H9 (cell line): Measurements from ENCODE around the gene OXCT2. TPM values are rescaled to one million over a fixed set of nuclear protein-coding genes. Genes with fewer than 3 reads are reported as not detected.
"Not testable (repeated sequence)": the region's sequence is repeated elsewhere in the genome, so short reads cannot be mapped to it uniquely, and the experiment has no call there.

Experiments
- DNase-seq: peaks from one replicate; pipeline ENCODE4 v3.0.0-alpha.2; 2017
- H2AFZ ChIP-seq: one replicate; pipeline ENCODE4 v1.6.1; 2013; ENCODE audit warnings: mild to moderate bottlenecking, low read length, control low read depth, moderate library complexity
- H2AK5ac ChIP-seq: 2 replicates; pipeline ENCODE4 v1.6.1; 2013; ENCODE audit warnings: low read length, control low read depth, mixed read lengths; ENCODE audit not compliant: insufficient read length
- H2BK120ac ChIP-seq: one replicate; pipeline ENCODE4 v1.6.1; 2013; ENCODE audit warnings: low read depth, mild to moderate bottlenecking, low read length, control low read depth, inconsistent platforms; ENCODE audit not compliant: poor library complexity, severe bottlenecking
- H2BK12ac ChIP-seq: 2 replicates; pipeline ENCODE4 v1.6.1; 2013; ENCODE audit warnings: low read length, control low read depth, mixed read lengths, low read depth; ENCODE audit not compliant: insufficient read length
- H2BK15ac ChIP-seq: 2 replicates; pipeline ENCODE4 v1.6.1; 2013; ENCODE audit warnings: low read depth, low read length, control low read depth
- H2BK20ac ChIP-seq: one replicate; pipeline ENCODE4 v1.6.1; 2013; ENCODE audit warnings: low read depth, mild to moderate bottlenecking, low read length, control low read depth, inconsistent platforms; ENCODE audit not compliant: poor library complexity, severe bottlenecking
- H2BK5ac ChIP-seq: 2 replicates; pipeline ENCODE4 v1.6.1; 2013; ENCODE audit warnings: low read length, control low read depth, mixed read lengths; ENCODE audit not compliant: insufficient read length
- H3K14ac ChIP-seq: 2 replicates; pipeline ENCODE4 v1.6.1; 2013; ENCODE audit warnings: low read length, control low read depth; ENCODE audit not compliant: insufficient read depth
- H3K18ac ChIP-seq: 2 replicates; pipeline ENCODE4 v1.6.1; 2013; ENCODE audit warnings: low read depth, mild to moderate bottlenecking, mixed read lengths, low read length, control low read depth; ENCODE audit not compliant: insufficient read length
- H3K23ac ChIP-seq: 2 replicates; pipeline ENCODE4 v1.6.1; 2013; ENCODE audit warnings: low read length, control low read depth, mixed read lengths, low read depth; ENCODE audit not compliant: insufficient read length
- H3K23me2 ChIP-seq: 2 replicates; pipeline ENCODE4 v1.6.1; 2013; ENCODE audit warnings: low read depth, mild to moderate bottlenecking, mixed read lengths, low read length, control low read depth; ENCODE audit not compliant: insufficient read length, poor library complexity, severe bottlenecking
- H3K27ac ChIP-seq: 2 replicates; pipeline ENCODE4 v1.5.1; 2013; ENCODE audit warnings: low read length, control low read depth, mixed read lengths, low read depth; ENCODE audit not compliant: insufficient read length
- H3K27me3 ChIP-seq: 2 replicates; pipeline ENCODE4 v1.6.1; 2013; ENCODE audit warnings: low read length, control low read depth, inconsistent platforms; ENCODE audit not compliant: insufficient read depth
- H3K4ac ChIP-seq: 2 replicates; pipeline ENCODE4 v1.6.1; 2013; ENCODE audit warnings: low read depth, mild to moderate bottlenecking, control low read depth, inconsistent platforms, low read length, moderate library complexity
- H3K4me1 ChIP-seq: 2 replicates; pipeline ENCODE4 v1.6.1; 2013; ENCODE audit warnings: low read length, control low read depth, inconsistent platforms; ENCODE audit not compliant: insufficient read depth
- H3K4me2 ChIP-seq: 2 replicates; pipeline ENCODE4 v1.6.1; 2013; ENCODE audit warnings: low read length, control low read depth, mixed read lengths; ENCODE audit not compliant: insufficient read length, insufficient read depth
- H3K56ac ChIP-seq: 2 replicates; pipeline ENCODE4 v1.6.1; 2013; ENCODE audit warnings: low read depth, mild to moderate bottlenecking, mixed read lengths, low read length, control low read depth; ENCODE audit not compliant: insufficient read length
- H3K79me1 ChIP-seq: 2 replicates; pipeline ENCODE4 v1.6.1; 2013; ENCODE audit warnings: low read depth, mild to moderate bottlenecking, moderate library complexity, low read length, control low read depth, inconsistent platforms; ENCODE audit not compliant: insufficient read depth, poor library complexity, severe bottlenecking
- H3K79me2 ChIP-seq: 2 replicates; pipeline ENCODE4 v1.6.1; 2013; ENCODE audit warnings: low read length, control low read depth, inconsistent platforms; ENCODE audit not compliant: insufficient read depth
- H3K9ac ChIP-seq: 2 replicates; pipeline ENCODE4 v1.6.1; 2013; ENCODE audit warnings: low read length, control low read depth, mixed read lengths; ENCODE audit not compliant: insufficient read length; ENCODE audit errors: extremely low read depth
- H3K9me3 ChIP-seq: one replicate; pipeline ENCODE4 v1.6.1; 2013; ENCODE audit warnings: low read depth, low read length, inconsistent platforms; ENCODE audit not compliant: control insufficient read depth
- H3T11ph ChIP-seq: one replicate; pipeline ENCODE4 v1.6.1; 2013; ENCODE audit warnings: mild to moderate bottlenecking, low read length, control low read depth, inconsistent platforms
- H4K20me1 ChIP-seq: one replicate; pipeline ENCODE4 v1.6.1; 2013; ENCODE audit not compliant: control insufficient read depth, insufficient read length, insufficient read depth
- H4K5ac ChIP-seq: 2 replicates; pipeline ENCODE4 v1.6.1; 2013; ENCODE audit warnings: low read depth, mild to moderate bottlenecking, mixed read lengths, low read length, control low read depth; ENCODE audit not compliant: insufficient read length
- H4K8ac ChIP-seq: replicated peaks from 2 replicates; pipeline ENCODE4 v1.6.1; 2013; ENCODE audit warnings: low read length, control low read depth, mixed read lengths, low read depth; ENCODE audit not compliant: insufficient read length
- H4K91ac ChIP-seq: 2 replicates; pipeline ENCODE4 v1.6.1; 2013; ENCODE audit warnings: low read depth, mild to moderate bottlenecking, moderate library complexity, mixed read lengths, low read length, control low read depth; ENCODE audit not compliant: insufficient read length
- H3K27ac Mint-ChIP-seq, 3 experiments: 2 replicates in 2 of 3; 3 replicates in 1 of 3; pipeline ENCODE4 v1.8.0; 2020 to 2021; ENCODE audit warnings: mixed read lengths in 3 of 3, mild to moderate bottlenecking in 1 of 3, moderate library complexity in 1 of 3
- H3K27me3 Mint-ChIP-seq: 2 replicates; pipeline ENCODE4 v1.8.0; 2021; ENCODE audit warnings: low read depth, mild to moderate bottlenecking, moderate library complexity, mixed read lengths
- H3K36me3 Mint-ChIP-seq, 3 experiments: 2 replicates in 2 of 3; 3 replicates in 1 of 3; pipeline ENCODE4 v1.8.0; 2020 to 2021; ENCODE audit warnings: low read depth in 3 of 3, mixed read lengths in 3 of 3; ENCODE audit not compliant: insufficient read depth in 1 of 3
- H3K4me1 Mint-ChIP-seq, 2 experiments: 2 replicates each; pipeline ENCODE4 v1.8.0; 2020; ENCODE audit warnings: mixed read lengths in 2 of 2
- H3K4me3 Mint-ChIP-seq, 2 experiments: 2 replicates in 1 of 2; 3 replicates in 1 of 2; pipeline ENCODE4 v1.8.0; 2020 to 2021; ENCODE audit warnings: mild to moderate bottlenecking in 2 of 2, mixed read lengths in 2 of 2, moderate library complexity in 1 of 2
- H3K9me3 Mint-ChIP-seq, 2 experiments: 2 replicates in 1 of 2; 3 replicates in 1 of 2; pipeline ENCODE4 v1.8.0; 2020; ENCODE audit warnings: mild to moderate bottlenecking in 2 of 2, mixed read lengths in 2 of 2, moderate library complexity in 1 of 2
- WGBS: extraction: QIAGEN DNeasy Blood & Tissue Kit; methylation state at CpG from one replicate; pipeline ENCODE4 v1.1.7; 2013; ENCODE audit warnings: missing lambda C conversion rate, low lambda C conversion rate, mixed read lengths; ENCODE audit not compliant: insufficient read length; ENCODE audit errors: extremely low coverage; 5-methylcytosine and 5-hydroxymethylcytosine counted together
- total RNA-seq: library from RNA; stranded (reverse); gene quantifications from 2 replicates; pipeline ENCODE4 v1.2.1, GENCODE V29; 2021

The OXCT2 gene
- total RNA-seq, 1 experiment from 2014 or later, result 3.7 TPM

- H4K5ac ChIP-seq, H3K23me2 ChIP-seq, H3K4me2 ChIP-seq, H2BK20ac ChIP-seq, H3K4ac ChIP-seq, H3K14ac ChIP-seq, H3K9me3 Mint-ChIP-seq, H3K4me3 Mint-ChIP-seq, H4K8ac ChIP-seq, H3K18ac ChIP-seq, H2BK12ac ChIP-seq, H2AK5ac ChIP-seq, H4K91ac ChIP-seq, H3K27me3 ChIP-seq, H3K36me3 Mint-ChIP-seq, H3K27ac ChIP-seq, H3K23ac ChIP-seq, H3K9ac ChIP-seq, H3K4me1 Mint-ChIP-seq, H3K56ac ChIP-seq, H4K20me1 ChIP-seq, H3K27ac Mint-ChIP-seq, H2BK15ac ChIP-seq, H3K79me2 ChIP-seq, H2AFZ ChIP-seq, H3K4me1 ChIP-seq, H3K9me3 ChIP-seq, DNase-seq, H2BK5ac ChIP-seq, H3K79me1 ChIP-seq, H2BK120ac ChIP-seq, H3T11ph ChIP-seq: not testable (repeated sequence)
- WGBS, result no CpG with 5 or more reads among the region's 11 CpGs
- H3K27me3 Mint-ChIP-seq, result peaks cover 33% of the 10 kb centered on the region
Measured at GRCh38 chr1:39775141-39775540, 4.0 kb upstream of the OXCT2 start.

GRCh38 chr1:39773369-39773979 lies 2.3 kb upstream of the OXCT2 start:
- not testable (repeated sequence) for H3T11ph ChIP-seq, H2AK5ac ChIP-seq, H2BK12ac ChIP-seq, H3K56ac ChIP-seq, H3K23ac ChIP-seq, H3K4me1 Mint-ChIP-seq, H3K27ac ChIP-seq, H3K9ac ChIP-seq, H3K18ac ChIP-seq, H3K4me3 Mint-ChIP-seq, H4K8ac ChIP-seq, H3K36me3 Mint-ChIP-seq, H3K27ac Mint-ChIP-seq, H3K14ac ChIP-seq, H3K79me1 ChIP-seq, H3K9me3 ChIP-seq, H3K4me2 ChIP-seq, H3K4ac ChIP-seq, DNase-seq, H2AFZ ChIP-seq, H3K23me2 ChIP-seq, H3K4me1 ChIP-seq, H2BK120ac ChIP-seq, H2BK15ac ChIP-seq, H2BK20ac ChIP-seq, H3K9me3 Mint-ChIP-seq, H4K5ac ChIP-seq, H4K20me1 ChIP-seq, H2BK5ac ChIP-seq, H3K27me3 ChIP-seq, H3K79me2 ChIP-seq, H4K91ac ChIP-seq
- H3K27me3 Mint-ChIP-seq, result peaks cover 30% of the 10 kb centered on the region
- no CpG with 5 or more reads among the region's 23 CpGs for WGBS
